ENCODE measurements around the gene ITGA2.

Gene ITGA2

DNA sequence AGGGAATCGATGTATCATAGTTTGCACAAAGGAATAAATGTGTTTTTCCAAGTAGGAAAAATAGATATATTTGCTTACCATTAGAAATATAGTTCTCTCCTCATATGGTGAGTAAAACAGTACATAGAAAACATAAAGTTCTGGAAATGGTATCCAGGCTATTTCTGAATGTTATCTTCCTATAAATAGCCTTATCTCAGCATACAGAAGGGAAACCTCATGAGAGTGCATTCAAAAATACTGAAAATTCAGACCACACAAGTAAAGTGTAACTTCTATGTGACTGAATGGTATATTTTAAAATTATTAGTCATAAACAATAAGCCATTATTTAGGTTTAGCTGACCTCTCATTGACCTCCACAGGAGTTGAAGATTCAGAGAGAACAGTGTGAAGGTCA is 76.9 kb downstream of the ITGA2 start:
- DNase-seq: peak; percentile 5

DNA sequence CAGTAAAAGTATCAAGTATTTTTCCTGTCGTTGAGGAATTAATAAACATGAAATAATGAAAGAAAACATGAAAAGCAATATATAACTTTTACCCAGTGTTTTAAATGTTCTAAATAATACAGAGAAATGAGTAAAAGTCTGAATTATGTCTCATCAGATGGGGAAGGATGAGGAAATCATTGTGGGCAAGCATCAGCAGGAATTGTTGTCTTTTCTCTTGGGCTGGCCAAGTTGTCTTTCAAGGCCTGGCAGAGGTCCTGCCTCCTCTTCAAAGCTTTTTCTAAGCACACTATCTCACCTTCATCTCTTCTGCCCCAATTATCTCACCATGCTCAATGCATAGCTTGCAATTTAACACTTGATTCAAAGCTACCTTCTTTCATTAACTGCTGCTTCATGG is 78.5 kb downstream of the ITGA2 start:
- no peak for DNase-seq

- no peak for DNase-seq
Observed at GRCh38 chr5:53068291-53068836, 79.2 kb downstream of the ITGA2 start.

GRCh38 chr5:53069626-53070025 is 80.5 kb downstream of the ITGA2 start:
- no peak for DNase-seq

GRCh38 chr5:53071298-53071697 is 82.1 kb downstream of the ITGA2 start:
- DNase-seq: no peak

DNA sequence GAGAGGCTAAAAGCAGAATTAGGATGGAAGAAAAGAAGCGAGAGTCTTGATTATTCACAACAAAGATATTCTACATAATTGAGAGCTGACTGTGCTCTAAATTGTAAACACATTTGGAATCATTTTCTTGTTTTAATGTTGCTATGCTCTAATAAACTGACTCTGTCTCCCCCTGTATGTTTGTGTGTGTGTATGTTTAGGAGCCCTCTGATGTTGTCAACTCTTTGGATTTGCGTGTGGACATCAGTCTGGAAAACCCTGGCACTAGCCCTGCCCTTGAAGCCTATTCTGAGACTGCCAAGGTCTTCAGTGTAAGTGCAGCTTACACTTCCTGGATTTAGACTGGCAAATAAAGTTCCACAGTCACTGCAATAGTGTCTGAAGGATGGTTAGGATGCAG is 82.6 kb downstream of the ITGA2 start:
- no peak for DNase-seq

DNA sequence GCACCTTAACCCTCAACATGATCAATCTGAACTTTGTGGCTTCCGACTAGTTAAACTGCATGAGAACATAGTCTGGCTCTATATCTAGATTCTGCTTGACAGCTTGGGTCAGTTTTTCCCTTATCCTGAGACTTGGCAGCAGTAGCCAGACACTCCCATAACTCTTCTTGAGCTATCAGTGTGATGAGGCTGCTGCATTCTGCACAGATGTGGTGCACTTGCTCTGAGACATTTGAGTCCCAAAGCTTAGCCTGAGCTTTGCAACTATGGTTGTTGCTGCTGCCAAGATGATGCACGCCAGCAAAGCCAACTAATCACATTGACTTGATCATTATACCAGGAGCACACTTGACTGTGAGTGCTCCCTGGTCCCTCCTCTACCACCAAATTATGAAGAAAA is 84.2 kb downstream of the ITGA2 start:
- no peak for DNase-seq

- no peak for DNase-seq
Observed at GRCh38 chr5:53076014-53076583, 86.9 kb downstream of the ITGA2 start.

- no peak for DNase-seq
Observed at GRCh38 chr5:53080271-53080670, 91.1 kb downstream of the ITGA2 start.

DNA sequence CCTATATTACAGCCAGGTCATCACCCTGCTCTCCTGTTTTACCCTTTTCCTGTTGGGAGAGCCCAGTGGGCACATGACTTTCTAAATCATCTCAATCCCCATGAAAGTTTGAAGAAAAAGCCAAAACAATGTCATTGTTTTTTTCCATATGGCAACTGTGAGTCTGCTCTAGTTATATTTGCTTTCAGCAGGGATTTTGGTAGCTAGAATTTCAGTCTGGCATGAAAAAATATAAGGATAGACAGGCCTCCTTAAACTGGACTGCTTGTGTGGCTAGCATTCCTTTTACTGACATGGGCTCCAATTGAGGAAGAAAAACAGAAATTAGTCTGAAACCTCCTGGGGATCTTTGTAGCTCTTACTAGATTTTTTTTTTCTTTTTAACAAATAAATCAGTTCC is 94.8 kb downstream of the ITGA2 start:
- no peak for DNase-seq

- no peak for DNase-seq
Observed at GRCh38 chr5:53084546-53085255, 95.5 kb downstream of the ITGA2 start.

GRCh38 chr5:53087171-53087570 is 98.0 kb downstream of the ITGA2 start:
- DNase-seq: no peak

DNA sequence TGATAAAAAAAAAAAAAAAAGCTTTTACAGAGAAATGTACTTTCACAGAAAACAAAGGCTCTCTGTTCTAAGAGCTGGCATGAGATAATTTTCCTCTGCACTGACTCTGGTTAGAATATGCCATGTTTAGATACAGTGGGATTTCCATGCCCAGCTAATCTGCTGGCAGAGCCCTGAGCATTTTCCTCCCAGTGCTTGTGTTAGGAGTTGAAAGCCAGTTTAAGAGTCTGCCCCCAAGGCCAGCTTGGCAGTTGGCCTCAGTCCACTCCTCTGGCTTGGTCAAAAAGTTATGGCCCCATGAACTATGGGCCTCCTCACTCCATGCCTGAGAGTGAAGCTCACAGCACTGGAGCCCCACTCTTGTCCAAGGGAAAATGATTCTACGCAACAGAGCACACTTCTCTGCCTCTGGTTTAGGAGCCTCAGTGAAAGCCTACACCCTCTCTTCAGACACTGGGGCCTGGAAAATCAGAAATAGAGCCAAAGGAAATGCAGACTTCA is 98.5 kb downstream of the ITGA2 start:
- no peak for DNase-seq

- DNase-seq: no peak
Observed at GRCh38 chr5:53089481-53089991, 100.4 kb downstream of the ITGA2 start.

DNA sequence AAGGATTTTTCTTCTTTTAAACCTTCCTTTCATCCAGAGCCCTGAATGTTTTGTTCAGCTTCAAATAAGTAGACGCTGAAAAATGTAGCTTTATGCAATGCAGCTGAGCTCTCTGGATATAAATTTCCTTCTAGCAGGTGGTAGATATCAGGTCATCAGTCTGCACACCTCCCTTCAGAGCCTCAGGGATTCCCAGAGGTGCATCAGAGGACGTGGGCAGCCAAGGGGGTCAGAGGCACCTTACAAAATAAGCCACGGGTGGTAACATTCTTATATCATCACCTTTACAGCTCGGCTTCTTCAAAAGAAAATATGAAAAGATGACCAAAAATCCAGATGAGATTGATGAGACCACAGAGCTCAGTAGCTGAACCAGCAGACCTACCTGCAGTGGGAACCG is 101.1 kb downstream of the ITGA2 start:
- DNase-seq: no peak

DNA sequence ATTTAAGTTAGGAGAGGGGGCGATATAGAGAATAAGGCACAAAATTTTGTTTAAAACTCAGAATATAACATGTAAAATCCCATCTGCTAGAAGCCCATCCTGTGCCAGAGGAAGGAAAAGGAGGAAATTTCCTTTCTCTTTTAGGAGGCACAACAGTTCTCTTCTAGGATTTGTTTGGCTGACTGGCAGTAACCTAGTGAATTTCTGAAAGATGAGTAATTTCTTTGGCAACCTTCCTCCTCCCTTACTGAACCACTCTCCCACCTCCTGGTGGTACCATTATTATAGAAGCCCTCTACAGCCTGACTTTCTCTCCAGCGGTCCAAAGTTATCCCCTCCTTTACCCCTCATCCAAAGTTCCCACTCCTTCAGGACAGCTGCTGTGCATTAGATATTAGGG is 102.1 kb downstream of the ITGA2 start:
- no peak for DNase-seq

- no peak for DNase-seq
Observed at GRCh38 chr5:53092242-53092641, 103.1 kb downstream of the ITGA2 start.

DNA sequence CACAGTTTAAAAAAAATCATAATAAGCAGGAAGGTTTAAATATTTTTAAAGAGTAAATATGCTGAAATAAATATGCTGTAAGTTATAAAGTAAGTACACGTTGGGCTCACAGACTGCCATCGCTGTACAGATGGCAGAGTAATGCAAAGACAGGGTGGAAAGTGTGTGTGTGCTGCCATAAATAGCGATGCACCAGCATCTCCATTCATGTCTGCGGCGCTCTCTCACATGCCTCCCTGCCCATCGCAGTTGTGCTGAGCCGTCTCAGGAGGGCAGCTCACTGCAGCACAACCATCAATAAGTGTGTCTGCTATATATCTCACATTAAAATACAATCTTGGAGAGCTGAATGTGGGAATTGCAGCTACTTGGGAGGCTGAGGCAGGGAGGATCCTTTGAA is 106.1 kb downstream of the ITGA2 start:
- DNase-seq: no peak

GRCh38 chr5:53095931-53096525 is 106.9 kb downstream of the ITGA2 start:
- peak; percentile 73 for DNase-seq

- no peak for DNase-seq
Observed at GRCh38 chr5:53099546-53099945, 110.4 kb downstream of the ITGA2 start.

GRCh38 chr5:53100606-53101005 is 111.5 kb downstream of the ITGA2 start:
- no peak for DNase-seq

GRCh38 chr5:53105611-53106300 is 116.6 kb downstream of the ITGA2 start:
- DNase-seq: no peak

DNA sequence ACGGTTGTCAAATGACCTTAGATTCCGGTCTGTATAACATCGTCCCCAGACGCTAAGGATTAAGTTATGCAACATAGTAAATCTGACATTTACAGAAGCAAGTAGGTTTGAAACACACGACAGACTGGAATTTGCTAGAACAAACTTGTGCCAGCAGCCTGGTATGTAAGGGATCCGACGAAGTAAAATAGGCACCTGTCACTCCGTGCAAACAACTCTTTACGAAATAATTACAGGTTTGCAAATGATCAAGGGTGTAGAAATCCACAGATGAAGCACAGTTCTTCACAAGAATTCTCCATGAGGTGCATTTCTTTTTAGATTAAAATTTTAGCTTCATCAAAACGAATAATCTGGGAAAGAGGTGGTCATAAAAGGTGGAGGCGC is 119.9 kb downstream of the ITGA2 start:
- DNase-seq: peak; percentile 29

Data from hematopoietic multipotent progenitor cell treated with erythropoietin and hydrocortisone succinate and interleukin-3 and kit ligand, for 8 days (in vitro differentiated cells).